Measurements from ENCODE around the gene DYRK2.

Gene DYRK2

DNA sequence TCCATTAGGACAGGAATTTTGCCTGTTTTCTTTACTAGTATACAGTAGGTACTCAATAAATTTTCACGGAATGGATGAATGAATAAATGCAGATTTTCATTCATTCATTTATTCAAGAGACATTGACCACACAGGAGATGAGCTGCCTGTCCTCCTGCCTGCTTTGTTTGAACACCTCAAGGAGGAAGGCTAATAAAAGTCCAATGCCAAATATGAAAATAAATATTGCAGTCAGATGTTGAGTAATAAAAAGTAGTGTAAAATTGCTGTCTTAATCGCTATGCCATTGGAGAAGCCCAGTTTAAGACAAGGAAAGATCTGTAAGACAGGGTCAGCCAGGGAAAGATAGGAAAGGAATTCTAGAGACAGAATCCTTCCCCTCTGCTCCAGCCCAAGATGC, 47.4 kb downstream of the DYRK2 start:
- Histone ChIP-seq H3K4me1 (ENCODE audit: control insufficient read depth, insufficient read depth, low read length) (no peaks in the 10 kb centered on the region), H3K27me3 (ENCODE audit: control insufficient read depth, insufficient read depth, low read length) (no peaks in the 10 kb centered on the region), H3K9me3 (ENCODE audit: control insufficient read depth, insufficient read depth, low read length) (no peaks in the 10 kb centered on the region), H3K9ac (ENCODE audit: low read depth, low read length) (no peak overlapping the region), H3K4me3 (ENCODE audit: low read depth, low read length) (no peak overlapping the region), H3K36me3 (ENCODE audit: control insufficient read depth, insufficient read depth, low read length) (no peaks in the 10 kb centered on the region)

DNA sequence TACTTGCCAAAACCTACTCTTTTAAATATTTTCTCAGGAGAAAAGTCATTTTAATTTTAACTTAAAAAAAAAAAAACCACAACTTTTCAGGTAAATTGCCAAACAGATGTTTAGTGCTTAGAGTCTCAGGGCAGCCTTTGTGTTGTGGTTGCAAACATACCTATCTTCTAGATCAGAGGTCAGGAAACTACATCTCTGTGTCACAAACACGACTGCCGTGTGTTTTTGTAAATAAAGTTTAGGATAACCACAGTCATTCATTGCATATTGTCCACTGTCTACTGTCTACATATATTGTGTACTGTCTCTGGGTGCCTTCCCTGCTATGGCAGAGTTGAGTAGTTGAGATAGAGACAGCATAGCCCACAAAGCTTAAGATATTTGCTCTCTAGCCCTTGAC, 48.9 kb downstream of the DYRK2 start:
- no peaks in the 10 kb centered on the region for H3K9me3 ChIP-seq (ENCODE audit: control insufficient read depth, insufficient read depth, low read length)
- H3K36me3 ChIP-seq (ENCODE audit: control insufficient read depth, insufficient read depth, low read length), result no peaks in the 10 kb centered on the region
- no peak overlapping the region for H3K9ac ChIP-seq (ENCODE audit: low read depth, low read length)
- H3K4me3 ChIP-seq (ENCODE audit: low read depth, low read length), result no peak overlapping the region
- H3K4me1 ChIP-seq (ENCODE audit: control insufficient read depth, insufficient read depth, low read length), result no peaks in the 10 kb centered on the region
- H3K27me3 ChIP-seq (ENCODE audit: control insufficient read depth, insufficient read depth, low read length), result no peaks in the 10 kb centered on the region

DNA sequence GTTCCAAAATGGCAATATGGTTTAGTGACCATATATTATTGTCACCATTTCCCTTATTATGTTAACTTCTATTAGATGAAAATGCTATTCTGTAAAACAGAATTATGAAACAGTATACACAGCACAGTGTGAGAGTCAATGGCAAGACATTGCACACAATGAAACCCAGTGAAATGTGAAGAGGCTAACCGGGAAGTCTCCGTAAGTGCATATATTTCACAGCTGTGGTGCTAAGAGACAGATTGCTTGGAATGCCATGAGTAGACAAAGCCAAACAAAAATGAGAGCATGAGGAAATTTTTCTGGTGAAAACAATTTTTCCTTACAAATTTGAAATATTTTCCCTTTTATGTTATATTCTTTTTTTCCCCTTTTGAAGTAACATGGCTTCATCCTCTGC, 49.4 kb downstream of the DYRK2 start:
- H3K9ac ChIP-seq (ENCODE audit: low read depth, low read length), result no peak overlapping the region
- H3K27me3 ChIP-seq (ENCODE audit: control insufficient read depth, insufficient read depth, low read length), result no peaks in the 10 kb centered on the region
- no peaks in the 10 kb centered on the region for H3K4me1 ChIP-seq (ENCODE audit: control insufficient read depth, insufficient read depth, low read length)
- no peaks in the 10 kb centered on the region for H3K36me3 ChIP-seq (ENCODE audit: control insufficient read depth, insufficient read depth, low read length)
- H3K4me3 ChIP-seq (ENCODE audit: low read depth, low read length), result no peak overlapping the region
- H3K9me3 ChIP-seq (ENCODE audit: control insufficient read depth, insufficient read depth, low read length), result no peaks in the 10 kb centered on the region

DNA sequence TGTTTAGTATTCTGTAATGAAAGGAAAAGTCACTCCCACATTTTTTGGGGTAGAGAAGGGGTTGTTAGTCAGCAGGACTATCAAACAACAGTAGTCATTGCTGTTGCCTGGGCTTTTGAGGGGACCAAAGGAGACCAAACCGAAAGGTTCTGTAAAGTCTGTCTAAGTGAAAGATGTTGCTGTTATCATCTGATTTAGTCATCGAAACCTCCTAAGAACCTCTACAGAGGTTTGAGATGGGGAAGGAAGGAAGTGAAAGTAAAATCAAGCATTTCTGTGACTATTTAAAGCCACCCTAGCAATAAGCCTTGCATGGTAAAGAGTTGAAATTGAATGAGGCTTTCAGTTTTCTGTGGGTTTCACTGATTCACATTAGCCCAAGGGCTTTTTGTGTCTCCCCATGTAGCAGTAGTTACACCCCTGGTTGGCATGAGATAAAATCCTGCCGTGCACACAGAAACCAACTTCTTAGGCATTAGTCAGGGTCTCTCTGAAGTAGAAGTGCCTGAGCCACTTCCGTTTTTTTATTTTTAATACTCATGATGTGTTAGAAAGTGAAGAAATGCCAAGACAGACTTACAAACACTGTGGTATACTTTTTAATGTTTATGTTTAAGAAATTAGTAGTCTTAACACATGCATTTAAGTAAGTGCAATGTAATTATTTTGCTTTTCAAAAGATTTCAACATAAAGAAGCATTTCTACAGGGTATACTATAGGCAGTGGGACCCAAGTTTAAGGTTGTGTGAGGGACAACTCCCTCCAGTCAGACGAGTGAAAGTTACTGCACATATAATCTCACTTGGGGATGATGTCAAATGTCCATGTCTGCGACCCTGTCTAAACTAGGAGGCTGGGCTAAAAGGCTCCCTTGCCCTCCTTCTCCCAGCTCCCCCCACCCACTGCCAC, 50.4 kb downstream of the DYRK2 start:
- H3K36me3 ChIP-seq (ENCODE audit: control insufficient read depth, insufficient read depth, low read length), result no peaks in the 10 kb centered on the region
- no peak overlapping the region for H3K9ac ChIP-seq (ENCODE audit: low read depth, low read length)
- H3K27me3 ChIP-seq (ENCODE audit: control insufficient read depth, insufficient read depth, low read length), result no peaks in the 10 kb centered on the region
- H3K4me1 ChIP-seq (ENCODE audit: control insufficient read depth, insufficient read depth, low read length), result no peaks in the 10 kb centered on the region
- H3K4me3 ChIP-seq (ENCODE audit: low read depth, low read length), result no peak overlapping the region
- H3K9me3 ChIP-seq (ENCODE audit: control insufficient read depth, insufficient read depth, low read length), result no peaks in the 10 kb centered on the region

DNA sequence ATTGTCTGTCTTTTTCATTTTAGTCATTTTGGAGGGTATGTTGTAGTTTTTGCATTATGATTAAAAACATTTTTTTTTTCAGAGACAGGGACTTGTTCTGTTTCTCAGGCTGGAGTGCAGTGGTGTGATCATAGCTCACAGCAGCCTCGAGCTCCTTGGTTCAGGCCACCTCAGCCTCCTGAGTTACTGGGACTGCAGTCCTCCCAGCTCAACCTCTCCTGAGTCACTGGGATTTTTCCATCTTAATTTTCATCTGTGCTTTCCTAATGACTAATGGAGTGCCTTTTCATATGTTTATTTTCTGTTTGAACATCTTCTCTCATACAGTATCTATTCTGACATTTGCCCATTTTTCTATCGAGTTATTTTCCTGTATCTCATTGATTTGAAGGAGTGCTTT, 52.6 kb downstream of the DYRK2 start:
- Histone ChIP-seq H3K9me3 (ENCODE audit: control insufficient read depth, insufficient read depth, low read length) (no peaks in the 10 kb centered on the region), H3K27me3 (ENCODE audit: control insufficient read depth, insufficient read depth, low read length) (no peaks in the 10 kb centered on the region), H3K4me3 (ENCODE audit: low read depth, low read length) (no peak overlapping the region), H3K36me3 (ENCODE audit: control insufficient read depth, insufficient read depth, low read length) (no peaks in the 10 kb centered on the region), H3K4me1 (ENCODE audit: control insufficient read depth, insufficient read depth, low read length) (peaks cover 2% of the 10 kb centered on the region), H3K9ac (ENCODE audit: low read depth, low read length) (no peak overlapping the region)

DNA sequence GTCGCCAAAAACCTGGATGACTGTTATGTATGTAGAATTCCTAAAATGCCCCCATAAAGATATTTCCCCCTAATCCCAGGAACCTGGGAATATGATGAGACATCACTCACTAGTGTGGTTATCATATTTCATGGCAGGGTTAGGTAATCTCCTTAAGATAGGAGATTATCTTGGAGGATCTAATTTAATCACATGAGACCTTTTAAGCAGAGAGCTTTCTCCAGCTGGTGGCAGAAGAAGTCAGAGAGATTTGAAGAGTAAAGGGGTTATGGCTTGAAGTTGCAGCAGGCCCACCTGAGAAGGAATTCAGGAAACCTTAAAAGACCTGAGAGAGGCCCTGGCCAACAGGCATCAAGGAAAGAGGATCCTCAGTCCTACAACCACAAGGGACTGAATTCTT, 53.6 kb downstream of the DYRK2 start:
- no peaks in the 10 kb centered on the region for H3K36me3 ChIP-seq (ENCODE audit: control insufficient read depth, insufficient read depth, low read length)
- H3K4me1 ChIP-seq (ENCODE audit: control insufficient read depth, insufficient read depth, low read length), result peaks cover 2% of the 10 kb centered on the region
- no peak overlapping the region for H3K9ac ChIP-seq (ENCODE audit: low read depth, low read length)
- H3K27me3 ChIP-seq (ENCODE audit: control insufficient read depth, insufficient read depth, low read length), result no peaks in the 10 kb centered on the region
- H3K9me3 ChIP-seq (ENCODE audit: control insufficient read depth, insufficient read depth, low read length), result no peaks in the 10 kb centered on the region
- H3K4me3 ChIP-seq (ENCODE audit: low read depth, low read length), result no peak overlapping the region

DNA sequence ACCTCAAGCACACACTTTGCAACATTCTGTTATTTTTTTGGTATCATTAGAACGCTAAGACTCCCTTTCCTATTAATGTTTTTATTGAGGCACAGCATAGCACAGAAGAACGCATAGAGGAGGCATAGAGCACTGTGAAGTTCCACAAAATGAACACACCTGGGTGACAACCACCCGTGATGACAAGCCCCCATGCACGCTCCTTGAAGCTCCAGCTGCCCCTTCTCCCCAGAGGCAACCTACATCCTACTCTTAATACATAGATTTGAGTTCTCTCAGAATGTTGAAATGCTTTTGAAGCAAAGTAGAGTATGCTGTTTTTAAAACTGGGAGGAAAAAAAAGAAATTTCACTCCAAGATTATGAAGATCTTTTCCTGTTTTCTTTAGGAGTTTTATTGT, 55.5 kb downstream of the DYRK2 start:
- no peaks in the 10 kb centered on the region for H3K27me3 ChIP-seq (ENCODE audit: control insufficient read depth, insufficient read depth, low read length)
- H3K4me1 ChIP-seq (ENCODE audit: control insufficient read depth, insufficient read depth, low read length), result peaks cover 2% of the 10 kb centered on the region
- no peaks in the 10 kb centered on the region for H3K36me3 ChIP-seq (ENCODE audit: control insufficient read depth, insufficient read depth, low read length)
- H3K9me3 ChIP-seq (ENCODE audit: control insufficient read depth, insufficient read depth, low read length), result no peaks in the 10 kb centered on the region
- no peak overlapping the region for H3K9ac ChIP-seq (ENCODE audit: low read depth, low read length)
- H3K4me3 ChIP-seq (ENCODE audit: low read depth, low read length), result no peak overlapping the region

DNA sequence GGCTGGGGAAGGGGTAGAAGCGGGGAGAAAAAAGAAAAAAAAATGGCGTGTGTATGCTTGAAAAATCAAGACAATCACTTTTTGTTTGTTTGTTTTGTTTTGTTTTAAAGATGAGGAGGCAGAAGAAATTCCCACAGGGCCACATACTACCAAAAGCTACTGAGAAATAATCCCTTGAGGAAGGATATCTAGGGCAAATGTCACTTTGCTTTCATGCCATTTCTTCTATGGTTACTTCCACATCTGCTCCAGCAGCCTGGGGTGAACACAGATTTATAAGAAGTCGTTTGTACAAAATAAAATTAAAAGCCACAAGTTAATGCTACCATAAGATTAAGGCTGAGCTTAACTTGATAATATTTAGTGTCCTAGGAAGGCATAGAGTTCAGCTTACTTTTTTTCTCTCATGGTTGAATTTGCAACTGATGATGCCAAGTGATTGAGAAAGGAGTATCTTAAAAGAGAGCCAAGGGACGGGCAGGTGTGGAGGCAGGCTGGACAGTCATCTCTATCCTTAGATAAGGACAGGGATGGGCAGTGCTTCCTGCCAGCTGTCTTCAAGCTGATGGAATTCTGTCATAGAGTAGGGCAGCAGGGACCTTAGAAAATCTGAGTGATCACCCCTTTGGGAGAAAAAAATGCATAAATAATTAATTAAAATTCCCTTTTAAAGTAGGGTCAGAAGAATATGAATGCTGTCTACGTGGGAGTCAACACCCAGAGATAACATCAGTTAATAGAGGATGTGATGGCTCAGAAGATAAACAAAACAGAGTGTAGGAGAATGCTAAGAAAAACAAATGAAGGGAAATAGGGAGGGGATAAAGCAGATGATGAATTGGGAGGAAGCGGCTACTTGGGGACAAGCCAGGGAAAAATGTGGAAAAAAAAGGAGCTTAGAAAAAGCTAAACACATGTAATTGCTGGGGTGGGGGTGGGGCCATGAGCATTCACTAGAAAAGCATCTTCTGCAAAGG, 57.1 kb downstream of the DYRK2 start:
- Histone ChIP-seq H3K9ac (ENCODE audit: low read depth, low read length) (no peak overlapping the region), H3K27me3 (ENCODE audit: control insufficient read depth, insufficient read depth, low read length) (no peaks in the 10 kb centered on the region), H3K4me1 (ENCODE audit: control insufficient read depth, insufficient read depth, low read length) (peaks cover 2% of the 10 kb centered on the region), H3K36me3 (ENCODE audit: control insufficient read depth, insufficient read depth, low read length) (no peaks in the 10 kb centered on the region), H3K4me3 (ENCODE audit: low read depth, low read length) (no peak overlapping the region), H3K9me3 (ENCODE audit: control insufficient read depth, insufficient read depth, low read length) (no peaks in the 10 kb centered on the region)

DNA sequence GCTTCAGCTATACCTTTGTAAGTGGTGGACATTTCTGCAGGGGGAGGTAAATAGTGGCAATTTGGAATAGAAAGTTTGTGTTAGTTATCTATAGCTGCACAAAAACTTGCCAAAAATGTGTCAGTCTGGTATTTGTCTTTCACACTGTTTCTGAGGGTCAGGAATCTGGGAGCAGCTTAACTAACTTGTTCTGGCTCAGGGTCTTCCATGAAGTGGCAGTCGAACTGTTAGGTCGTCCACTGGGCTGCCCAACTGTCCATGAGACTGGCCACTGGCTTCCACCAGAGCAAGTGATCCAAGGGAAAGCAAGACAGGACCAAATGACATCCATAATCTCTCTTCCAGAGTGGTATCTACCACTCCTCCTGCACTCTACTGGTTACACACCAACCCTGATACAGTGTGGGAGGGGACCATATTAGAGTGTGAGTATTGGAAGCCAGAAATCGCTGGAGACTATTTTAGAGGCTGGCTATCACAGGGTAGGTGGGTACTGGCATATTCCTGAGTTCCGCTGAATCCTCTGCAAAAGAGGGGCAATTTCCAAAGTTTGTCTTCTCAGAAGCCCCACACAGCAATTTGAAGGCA, 60.9 kb downstream of the DYRK2 start:
- H3K9me3 ChIP-seq (ENCODE audit: control insufficient read depth, insufficient read depth, low read length), result no peaks in the 10 kb centered on the region
- no peaks in the 10 kb centered on the region for H3K27me3 ChIP-seq (ENCODE audit: control insufficient read depth, insufficient read depth, low read length)
- H3K36me3 ChIP-seq (ENCODE audit: control insufficient read depth, insufficient read depth, low read length), result no peaks in the 10 kb centered on the region
- H3K4me1 ChIP-seq (ENCODE audit: control insufficient read depth, insufficient read depth, low read length), result peaks cover 2% of the 10 kb centered on the region
- no peak overlapping the region for H3K9ac ChIP-seq (ENCODE audit: low read depth, low read length)
- no peak overlapping the region for H3K4me3 ChIP-seq (ENCODE audit: low read depth, low read length)

DNA sequence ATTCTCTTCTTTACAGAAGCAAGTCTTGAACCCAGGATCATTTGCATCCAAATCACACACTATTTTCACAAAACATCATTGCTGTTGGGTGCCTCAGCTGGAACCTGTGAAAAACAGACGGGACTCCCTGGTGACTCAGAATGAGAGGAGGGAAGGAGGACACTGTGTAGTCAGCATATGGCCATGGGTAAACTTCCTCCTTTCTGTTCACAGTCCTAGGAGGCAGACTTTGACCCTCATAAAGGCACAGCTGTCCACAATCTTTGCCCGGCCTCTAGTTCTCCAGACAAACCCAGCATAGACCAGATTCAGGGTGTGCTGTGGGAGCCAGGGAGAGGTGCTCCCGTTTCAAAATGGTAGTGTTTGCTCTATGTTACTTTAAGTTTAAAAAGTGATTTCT, 62.0 kb downstream of the DYRK2 start:
- H3K9ac ChIP-seq (ENCODE audit: low read depth, low read length), result no peak overlapping the region
- no peaks in the 10 kb centered on the region for H3K27me3 ChIP-seq (ENCODE audit: control insufficient read depth, insufficient read depth, low read length)
- no peaks in the 10 kb centered on the region for H3K36me3 ChIP-seq (ENCODE audit: control insufficient read depth, insufficient read depth, low read length)
- no peaks in the 10 kb centered on the region for H3K9me3 ChIP-seq (ENCODE audit: control insufficient read depth, insufficient read depth, low read length)
- H3K4me3 ChIP-seq (ENCODE audit: low read depth, low read length), result no peak overlapping the region
- H3K4me1 ChIP-seq (ENCODE audit: control insufficient read depth, insufficient read depth, low read length), result peaks cover 2% of the 10 kb centered on the region

DNA sequence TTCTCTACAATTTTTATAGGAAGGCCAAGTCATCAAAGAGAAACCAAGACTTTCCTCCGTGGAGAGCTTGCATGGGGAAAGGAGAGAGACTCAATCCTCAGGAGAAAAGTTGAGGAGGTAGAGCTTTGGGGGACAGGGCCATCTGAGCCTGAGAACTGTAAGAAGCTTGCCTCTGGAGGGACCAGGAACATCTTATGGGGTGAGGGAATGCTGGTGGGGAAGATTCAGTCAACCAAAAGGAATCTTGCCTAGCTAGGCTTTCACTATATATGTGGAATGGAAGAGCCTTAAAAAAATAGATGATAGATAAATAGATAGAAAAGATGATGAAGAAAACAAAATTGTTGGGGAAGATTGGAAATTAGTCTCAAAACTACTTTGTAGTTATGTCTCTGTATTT, 63.5 kb downstream of the DYRK2 start:
- H3K27me3 ChIP-seq (ENCODE audit: control insufficient read depth, insufficient read depth, low read length), result no peaks in the 10 kb centered on the region
- no peaks in the 10 kb centered on the region for H3K36me3 ChIP-seq (ENCODE audit: control insufficient read depth, insufficient read depth, low read length)
- no peak overlapping the region for H3K4me3 ChIP-seq (ENCODE audit: low read depth, low read length)
- no peaks in the 10 kb centered on the region for H3K9me3 ChIP-seq (ENCODE audit: control insufficient read depth, insufficient read depth, low read length)
- no peak overlapping the region for H3K9ac ChIP-seq (ENCODE audit: low read depth, low read length)
- no peaks in the 10 kb centered on the region for H3K4me1 ChIP-seq (ENCODE audit: control insufficient read depth, insufficient read depth, low read length)

All from iPS-15b (cell line).